HEK293T (cell line): ENCODE data around the gene MRGPRG.

Experiments
- BHLHE40 ChIP-seq: fragments of 450-650 bp; IDR thresholded peaks from 2 replicates; pipeline ENCODE4 v1.6.1; 2016; ENCODE audit warnings: mild to moderate bottlenecking, moderate library complexity, borderline replicate concordance
- HDGF ChIP-seq: fragments of 450-650 bp; IDR thresholded peaks from 2 replicates; pipeline ENCODE4 v1.6.1; 2017; ENCODE audit warnings: antibody characterized with exemption, borderline replicate concordance
- L3MBTL2 ChIP-seq: fragments of 450-650 bp; conservative IDR thresholded peaks from 2 replicates; pipeline ENCODE4 v1.6.1; 2016; ENCODE audit warnings: mild to moderate bottlenecking
- NFRKB ChIP-seq: fragments of 450-650 bp; IDR thresholded peaks from 2 replicates; pipeline ENCODE4 v1.6.1; 2016; ENCODE audit warnings: mild to moderate bottlenecking, moderate library complexity
- SP1 ChIP-seq: fragments of 450-650 bp; IDR thresholded peaks from 2 replicates; pipeline ENCODE4 v1.6.1; 2017
- ZNF384 ChIP-seq: fragments of 450-650 bp; IDR thresholded peaks from 2 replicates; pipeline ENCODE4 v1.6.1; 2016

GRCh38 chr11:3191586-3192324, 26.9 kb downstream of the MRGPRG start:
- TF ChIP-seq BHLHE40 (no peak), SP1 (no peak), ZNF384 (no peak), HDGF (no peak), L3MBTL2 (no peak), NFRKB (no peak)
